Measurements from ENCODE around the gene PNKP. TPM values are rescaled to one million over a fixed set of nuclear protein-coding genes. Genes with fewer than 3 reads are reported as not detected.
A peak's percentile ranks its signal among the peaks of the same experiment; 100 is the strongest.

PNKP gene
- total and polyA plus RNA-seq, 9 of the 15 experiments (the other 6 are each of a cell fraction or from before 2014, with no cell fraction given), result 2.8 to 85.4 (median 25.3) TPM

- TF ChIP-seq MITF (IDR thresholded peaks at IDR 0.05) (0 out of 2 replicates have a peak, but pooled peaks have one; percentile 7), ZNF75A (CRISPR knock-in tag; IDR thresholded peaks at IDR 0.05) (no peak), HMGN3 (IDR thresholded peaks at IDR 0.05; ENCODE audit: borderline replicate concordance, extremely low read depth, insufficient read length, low read depth, low read length) (peak; percentile 16), RAD21 (CRISPR knock-in tag; conservative IDR thresholded peaks at IDR 0.05 in 1 of 2, IDR thresholded peaks at IDR 0.05 in 1 of 2) (no peak; a peak in 1 of 4 replicates), ATF1 (CRISPR knock-in tag; IDR thresholded peaks at IDR 0.05) (no peak), ATF1 (tag; IDR thresholded peaks at IDR 0.05) (peak; percentile 79), FOXP4 (CRISPR knock-in tag; IDR thresholded peaks at IDR 0.05; ENCODE audit: borderline replicate concordance) (peak; percentile 66; the same call in 1 of the 2 replicates), MAZ (CRISPR knock-in tag; conservative IDR thresholded peaks at IDR 0.05 in 1 of 2, IDR thresholded peaks at IDR 0.05 in 1 of 2) (peak; percentile 58 to 66; a peak in 2 of 4 replicates), HDAC2 (IDR thresholded peaks at IDR 0.05) (0 out of 2 replicates have a peak, but pooled peaks have one; percentile 34), CREBBP (IDR thresholded peaks at IDR 0.05; ENCODE audit: low read depth, low read length) (no peak), ZNF780A (CRISPR knock-in tag; IDR thresholded peaks at IDR 0.05) (no peak), SP1 (CRISPR knock-in tag; IDR thresholded peaks at IDR 0.05) (peak; percentile 94)
- TF ChIP-seq, protein P1, sequence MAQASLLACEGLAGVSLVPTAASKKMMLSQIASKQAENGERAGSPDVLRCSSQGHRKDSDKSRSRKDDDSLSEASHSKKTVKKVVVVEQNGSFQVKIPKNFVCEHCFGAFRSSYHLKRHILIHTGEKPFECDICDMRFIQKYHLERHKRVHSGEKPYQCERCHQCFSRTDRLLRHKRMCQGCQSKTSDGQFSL (CRISPR knock-in tag; IDR thresholded peaks at IDR 0.05), result no peak
- TF ChIP-seq, protein P1 (tag; IDR thresholded peaks at IDR 0.05), result peak in 1 of 2 experiments; percentile 71; a peak in 2 of 4 replicates
- TF ChIP-seq, protein P2, sequence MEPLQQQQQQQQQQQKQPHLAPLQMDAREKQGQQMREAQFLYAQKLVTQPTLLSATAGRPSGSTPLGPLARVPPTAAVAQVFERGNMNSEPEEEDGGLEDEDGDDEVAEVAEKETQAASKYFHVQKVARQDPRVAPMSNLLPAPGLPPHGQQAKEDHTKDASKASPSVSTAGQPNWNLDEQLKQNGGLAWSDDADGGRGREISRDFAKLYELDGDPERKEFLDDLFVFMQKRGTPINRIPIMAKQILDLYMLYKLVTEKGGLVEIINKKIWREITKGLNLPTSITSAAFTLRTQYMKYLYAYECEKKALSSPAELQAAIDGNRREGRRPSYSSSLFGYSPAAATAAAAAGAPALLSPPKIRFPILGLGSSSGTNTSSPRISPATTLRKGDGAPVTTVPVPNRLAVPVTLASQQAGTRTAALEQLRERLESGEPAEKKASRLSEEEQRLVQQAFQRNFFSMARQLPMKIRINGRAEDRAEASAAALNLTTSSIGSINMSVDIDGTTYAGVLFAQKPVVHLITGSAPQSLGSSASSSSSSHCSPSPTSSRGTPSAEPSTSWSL (CRISPR knock-in tag; IDR thresholded peaks at IDR 0.05; ENCODE audit: borderline replicate concordance), result no peak
These were observed 23.3 kb upstream of the PNKP start (continued) for GRCh38 chr19:49890349-49891311.
